K562 (cell line): ENCODE data around the gene GLB1L2.

Experiments used
- NCOA1 ChIP-seq: fragments of 450-650 bp; IDR thresholded peaks from 2 replicates; pipeline ENCODE4 v1.6.1; 2016; ENCODE audit warnings: low read depth
- NR3C1 ChIP-seq: sonication (generic); formaldehyde crosslinking; IDR thresholded peaks from 2 replicates; pipeline ENCODE4 v1.8.1; 2022; ENCODE audit warnings: missing genetic modification reagents
- SMAD1 ChIP-seq: fragments of 150-350 bp; IDR thresholded peaks from 2 replicates; pipeline ENCODE4 v1.6.1; 2014; ENCODE audit warnings: low read length, low read depth; ENCODE audit not compliant: partially characterized antibody
- SP1 ChIP-seq: sonication (generic); formaldehyde crosslinking; IDR thresholded peaks from 2 replicates; pipeline ENCODE4 v1.8.1; 2022; ENCODE audit warnings: mild to moderate bottlenecking, missing genetic modification reagents
- ZFP36 ChIP-seq: fragments of 150-350 bp; IDR thresholded peaks from 2 replicates; pipeline ENCODE4 v1.6.1; 2018; ENCODE audit warnings: low read length, low read depth; ENCODE audit not compliant: partially characterized antibody
- TF ChIP-seq, protein P1 (sequence below): sonication (generic); formaldehyde crosslinking; IDR thresholded peaks from 2 replicates; pipeline ENCODE4 v1.8.1; 2023; ENCODE audit warnings: missing genetic modification reagents, mild to moderate bottlenecking, borderline replicate concordance
- TF ChIP-seq, protein P2 (sequence below), 3 experiments: IDR thresholded peaks in 2 of 3; conservative IDR thresholded peaks in 1 of 3; 2 replicates each; pipeline ENCODE4 v1.5.1; 2011 to 2012; ENCODE audit warnings: low read length in 3 of 3, mild to moderate bottlenecking in 3 of 3, control low read depth in 2 of 3, improper control_type of control experiment in 1 of 3, inconsistent platforms in 1 of 3, low read depth in 1 of 3, mixed read lengths in 1 of 3, moderate library complexity in 1 of 3; ENCODE audit not compliant: insufficient read depth in 2 of 3

DNA sequence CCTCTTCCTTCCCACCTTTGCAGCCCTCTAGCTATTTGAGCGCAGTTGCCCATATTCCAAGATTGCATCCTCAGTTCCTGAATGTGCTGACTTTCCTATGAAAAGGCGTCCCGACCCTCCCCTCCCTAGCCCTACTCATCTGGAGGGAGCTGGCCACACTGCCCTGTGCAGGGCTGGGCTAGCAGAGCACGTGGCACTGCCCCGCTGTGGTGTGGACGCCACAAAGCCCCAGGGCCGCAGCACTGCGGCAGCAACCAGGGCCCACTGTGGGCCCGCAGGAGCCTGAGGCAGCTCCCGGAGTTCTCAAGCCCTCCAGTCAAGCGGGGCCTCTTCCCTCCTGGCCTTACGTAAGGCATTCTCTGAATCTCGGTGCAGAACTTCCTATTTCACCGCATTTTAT lies 52.6 kb downstream of the GLB1L2 start:
- TF ChIP-seq ZFP36 (no peak), SP1 (CRISPR knock-in tag) (no peak), NR3C1 (CRISPR knock-in tag) (no peak), SMAD1 (no peak), NCOA1 (no peak)
- TF ChIP-seq, protein P1, sequence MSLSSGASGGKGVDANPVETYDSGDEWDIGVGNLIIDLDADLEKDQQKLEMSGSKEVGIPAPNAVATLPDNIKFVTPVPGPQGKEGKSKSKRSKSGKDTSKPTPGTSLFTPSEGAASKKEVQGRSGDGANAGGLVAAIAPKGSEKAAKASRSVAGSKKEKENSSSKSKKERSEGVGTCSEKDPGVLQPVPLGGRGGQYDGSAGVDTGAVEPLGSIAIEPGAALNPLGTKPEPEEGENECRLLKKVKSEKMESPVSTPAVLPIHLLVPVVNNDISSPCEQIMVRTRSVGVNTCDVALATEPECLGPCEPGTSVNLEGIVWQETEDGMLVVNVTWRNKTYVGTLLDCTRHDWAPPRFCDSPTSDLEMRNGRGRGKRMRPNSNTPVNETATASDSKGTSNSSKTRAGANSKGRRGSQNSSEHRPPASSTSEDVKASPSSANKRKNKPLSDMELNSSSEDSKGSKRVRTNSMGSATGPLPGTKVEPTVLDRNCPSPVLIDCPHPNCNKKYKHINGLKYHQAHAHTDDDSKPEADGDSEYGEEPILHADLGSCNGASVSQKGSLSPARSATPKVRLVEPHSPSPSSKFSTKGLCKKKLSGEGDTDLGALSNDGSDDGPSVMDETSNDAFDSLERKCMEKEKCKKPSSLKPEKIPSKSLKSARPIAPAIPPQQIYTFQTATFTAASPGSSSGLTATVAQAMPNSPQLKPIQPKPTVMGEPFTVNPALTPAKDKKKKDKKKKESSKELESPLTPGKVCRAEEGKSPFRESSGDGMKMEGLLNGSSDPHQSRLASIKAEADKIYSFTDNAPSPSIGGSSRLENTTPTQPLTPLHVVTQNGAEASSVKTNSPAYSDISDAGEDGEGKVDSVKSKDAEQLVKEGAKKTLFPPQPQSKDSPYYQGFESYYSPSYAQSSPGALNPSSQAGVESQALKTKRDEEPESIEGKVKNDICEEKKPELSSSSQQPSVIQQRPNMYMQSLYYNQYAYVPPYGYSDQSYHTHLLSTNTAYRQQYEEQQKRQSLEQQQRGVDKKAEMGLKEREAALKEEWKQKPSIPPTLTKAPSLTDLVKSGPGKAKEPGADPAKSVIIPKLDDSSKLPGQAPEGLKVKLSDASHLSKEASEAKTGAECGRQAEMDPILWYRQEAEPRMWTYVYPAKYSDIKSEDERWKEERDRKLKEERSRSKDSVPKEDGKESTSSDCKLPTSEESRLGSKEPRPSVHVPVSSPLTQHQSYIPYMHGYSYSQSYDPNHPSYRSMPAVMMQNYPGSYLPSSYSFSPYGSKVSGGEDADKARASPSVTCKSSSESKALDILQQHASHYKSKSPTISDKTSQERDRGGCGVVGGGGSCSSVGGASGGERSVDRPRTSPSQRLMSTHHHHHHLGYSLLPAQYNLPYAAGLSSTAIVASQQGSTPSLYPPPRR (CRISPR knock-in tag), result no peak
- TF ChIP-seq, protein P2, sequence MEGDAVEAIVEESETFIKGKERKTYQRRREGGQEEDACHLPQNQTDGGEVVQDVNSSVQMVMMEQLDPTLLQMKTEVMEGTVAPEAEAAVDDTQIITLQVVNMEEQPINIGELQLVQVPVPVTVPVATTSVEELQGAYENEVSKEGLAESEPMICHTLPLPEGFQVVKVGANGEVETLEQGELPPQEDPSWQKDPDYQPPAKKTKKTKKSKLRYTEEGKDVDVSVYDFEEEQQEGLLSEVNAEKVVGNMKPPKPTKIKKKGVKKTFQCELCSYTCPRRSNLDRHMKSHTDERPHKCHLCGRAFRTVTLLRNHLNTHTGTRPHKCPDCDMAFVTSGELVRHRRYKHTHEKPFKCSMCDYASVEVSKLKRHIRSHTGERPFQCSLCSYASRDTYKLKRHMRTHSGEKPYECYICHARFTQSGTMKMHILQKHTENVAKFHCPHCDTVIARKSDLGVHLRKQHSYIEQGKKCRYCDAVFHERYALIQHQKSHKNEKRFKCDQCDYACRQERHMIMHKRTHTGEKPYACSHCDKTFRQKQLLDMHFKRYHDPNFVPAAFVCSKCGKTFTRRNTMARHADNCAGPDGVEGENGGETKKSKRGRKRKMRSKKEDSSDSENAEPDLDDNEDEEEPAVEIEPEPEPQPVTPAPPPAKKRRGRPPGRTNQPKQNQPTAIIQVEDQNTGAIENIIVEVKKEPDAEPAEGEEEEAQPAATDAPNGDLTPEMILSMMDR (IDR thresholded peaks at IDR 0.05 in 2 of 3, conservative IDR thresholded peaks at IDR 0.05 in 1 of 3; ENCODE audit: insufficient read depth in 2 of 3, low read depth in 1 of 3, low read length in 3 of 3), result no peak
